Esophagus muscularis mucosa (tissue), 4 donors: ENCODE data around the gene RNASEH2A. TPM values are rescaled to one million over a fixed set of nuclear protein-coding genes. Genes with fewer than 3 reads are reported as not detected.

Experiments used
- DNase-seq: peaks from one replicate; pipeline ENCODE4 v3.0.0-alpha.2; 2017; ENCODE audit errors: extremely low spot score
- H3K27ac ChIP-seq, 4 donors: fragments of 200-600 bp; sonication (generic); replicated peaks in 1 of 4; 1 replicate in 3 of 4; 2 replicates in 1 of 4; pipeline ENCODE4 v1.5.1; 2016 to 2019; ENCODE audit warnings: mild to moderate bottlenecking in 1 of 4
- H3K27me3 ChIP-seq, 4 donors: fragments of 200-600 bp; sonication (generic); one replicate each; pipeline versions ENCODE4 v1.5.1 to v1.6.0; 2016 to 2019
- H3K36me3 ChIP-seq, 4 donors: fragments of 200-600 bp; sonication (generic); one replicate each; pipeline ENCODE4 v1.5.1; 2016 to 2019
- H3K4me1 ChIP-seq, 4 donors: fragments of 200-600 bp; sonication (generic); one replicate each; pipeline ENCODE4 v1.5.1; 2016 to 2019
- H3K4me3 ChIP-seq, 4 donors: fragments of 200-600 bp; sonication (generic); 1 replicate in 2 of 4; 2 replicates in 2 of 4; pipeline ENCODE4 v1.5.1; 2016 to 2019; ENCODE audit warnings: mild to moderate bottlenecking in 4 of 4, moderate library complexity in 1 of 4
- H3K9me3 ChIP-seq, 4 donors: fragments of 200-600 bp; sonication (generic); 1 replicate in 3 of 4; 2 replicates in 1 of 4; pipeline ENCODE4 v1.5.1; 2016 to 2019
- EP300 ChIP-seq: sonication (generic); formaldehyde crosslinking; IDR thresholded peaks from one replicate; pipeline ENCODE4 v1.6.1; 2017; ENCODE audit warnings: antibody characterized with exemption
- POLR2A ChIP-seq: fragments of 450-650 bp; IDR thresholded peaks from one replicate; pipeline ENCODE4 v1.6.1; 2017; ENCODE audit warnings: antibody characterized with exemption, moderate library complexity, mild to moderate bottlenecking, low read depth
- POLR2AphosphoS5 ChIP-seq, 2 donors: sonication (generic); formaldehyde crosslinking; IDR thresholded peaks; one replicate each; pipeline ENCODE4 v1.6.1; 2017; ENCODE audit warnings: antibody characterized with exemption in 2 of 2
- WGBS: methylation state at CpG from one replicate; pipeline ENCODE4 v1.1.5; 2018; 5-methylcytosine and 5-hydroxymethylcytosine counted together
- intact Hi-C: fragments of 100-400 bp; cut with DNase I; formaldehyde crosslinking; loops from one replicate; pipeline ENCODE4 v1.15.1; 2023
- total RNA-seq, 4 donors: library from RNA; depleted of rRNA; stranded (reverse); fragments of >200 nt; gene quantifications; one replicate each; pipeline versions ENCODE4 v1.1.0 to v1.2.1, GENCODE V29; 2016
- TF ChIP-seq, protein P1 (sequence below), 3 experiments: fragments of 200-600 bp in 2 of 3; fragments of 450-650 bp in 1 of 3; sonication (generic) in 2 of 3; IDR thresholded peaks; one replicate each; pipeline ENCODE4 v1.5.1; 2017 to 2019; ENCODE audit warnings: antibody characterized with exemption in 3 of 3, mild to moderate bottlenecking in 2 of 3, moderate library complexity in 1 of 3

Gene RNASEH2A
- total RNA-seq, 4 donors from 2014 or later, result 2.7 to 6.6 (median 4.2) TPM

DNA sequence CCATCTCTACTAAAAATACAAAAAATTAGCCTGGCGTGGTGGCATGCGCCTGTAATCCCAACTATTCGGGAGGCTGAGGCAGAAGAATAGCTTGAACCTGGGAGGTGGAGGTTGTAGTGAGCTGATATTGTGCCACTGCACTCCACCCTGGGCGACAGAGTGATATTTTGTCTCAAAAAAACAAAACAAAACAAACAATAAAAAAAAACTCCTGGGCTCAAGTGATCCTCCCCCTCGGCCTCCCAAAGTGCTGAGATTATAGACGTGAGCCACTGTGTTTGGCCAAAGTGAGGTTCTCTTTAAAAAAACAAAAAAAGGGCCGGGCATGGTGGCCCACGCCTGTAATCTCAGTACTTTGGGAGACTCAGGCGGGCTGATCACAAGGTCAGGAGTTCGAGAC, 18.9 kb upstream of the RNASEH2A start:
- Histone ChIP-seq H3K36me3 (peaks cover 0 to 4% (median 0%) of the 10 kb centered on the region in 4 donors), H3K27ac (peak overlapping the region; percentile 97 to 99 (median 99)), H3K4me1 (peaks cover 54 to 81% (median 75%) of the 10 kb centered on the region in 4 donors), H3K9me3 (peaks cover 0 to 3% (median 0%) of the 10 kb centered on the region in 4 donors), H3K4me3 (no peak overlapping the region), H3K27me3 (no peaks in the 10 kb centered on the region)
- WGBS, result 75% methylated on average over 10 of the region's 10 CpGs
- no peak for DNase-seq
- TF ChIP-seq EP300 (no peak), POLR2AphosphoS5 (IDR thresholded peaks at IDR 0.05) (no peak), POLR2A (no peak)
- TF ChIP-seq, protein P1, sequence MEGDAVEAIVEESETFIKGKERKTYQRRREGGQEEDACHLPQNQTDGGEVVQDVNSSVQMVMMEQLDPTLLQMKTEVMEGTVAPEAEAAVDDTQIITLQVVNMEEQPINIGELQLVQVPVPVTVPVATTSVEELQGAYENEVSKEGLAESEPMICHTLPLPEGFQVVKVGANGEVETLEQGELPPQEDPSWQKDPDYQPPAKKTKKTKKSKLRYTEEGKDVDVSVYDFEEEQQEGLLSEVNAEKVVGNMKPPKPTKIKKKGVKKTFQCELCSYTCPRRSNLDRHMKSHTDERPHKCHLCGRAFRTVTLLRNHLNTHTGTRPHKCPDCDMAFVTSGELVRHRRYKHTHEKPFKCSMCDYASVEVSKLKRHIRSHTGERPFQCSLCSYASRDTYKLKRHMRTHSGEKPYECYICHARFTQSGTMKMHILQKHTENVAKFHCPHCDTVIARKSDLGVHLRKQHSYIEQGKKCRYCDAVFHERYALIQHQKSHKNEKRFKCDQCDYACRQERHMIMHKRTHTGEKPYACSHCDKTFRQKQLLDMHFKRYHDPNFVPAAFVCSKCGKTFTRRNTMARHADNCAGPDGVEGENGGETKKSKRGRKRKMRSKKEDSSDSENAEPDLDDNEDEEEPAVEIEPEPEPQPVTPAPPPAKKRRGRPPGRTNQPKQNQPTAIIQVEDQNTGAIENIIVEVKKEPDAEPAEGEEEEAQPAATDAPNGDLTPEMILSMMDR (IDR thresholded peaks at IDR 0.05), result no peak
- intact Hi-C loops, result no loop called here

- intact Hi-C loops, result no loop called here
- 35% methylated on average over 4 of the region's 4 CpGs for WGBS
- Histone ChIP-seq H3K9me3 (peaks cover 0 to 3% (median 0%) of the 10 kb centered on the region in 4 donors), H3K36me3 (peaks cover 0 to 10% (median 0%) of the 10 kb centered on the region in 4 donors), H3K27me3 (no peaks in the 10 kb centered on the region), H3K4me1 (peaks cover 49 to 74% (median 69%) of the 10 kb centered on the region in 4 donors), H3K27ac (peak overlapping the region; percentile 97 to 99 (median 99)), H3K4me3 (peak overlapping the region; percentile 87 to 97 (median 90))
- TF ChIP-seq POLR2A (no peak), EP300 (no peak), POLR2AphosphoS5 (IDR thresholded peaks at IDR 0.05) (no peak)
- TF ChIP-seq, protein P1 (IDR thresholded peaks at IDR 0.05), result no peak
- no peak for DNase-seq
These were observed 18.2 kb upstream of the RNASEH2A start for GRCh38 chr19:12788042-12788681.

- no peak for DNase-seq
- intact Hi-C loops, result no loop called here
- Histone ChIP-seq H3K27ac (peak overlapping the region; percentile 97 to 99 (median 99)), H3K36me3 (peaks cover 0 to 10% (median 0%) of the 10 kb centered on the region in 4 donors), H3K9me3 (peaks cover 0 to 3% (median 0%) of the 10 kb centered on the region in 4 donors), H3K27me3 (no peaks in the 10 kb centered on the region), H3K4me1 (peaks cover 44 to 69% (median 64%) of the 10 kb centered on the region in 4 donors), H3K4me3 (peak overlapping the region; percentile 87 to 97 (median 90))
- 0% methylated on average over 6 of the region's 12 CpGs for WGBS
- TF ChIP-seq EP300, result no peak
- peak in 1 of 2 donors; percentile 69 for TF ChIP-seq POLR2AphosphoS5 (IDR thresholded peaks at IDR 0.05)
These were observed 17.7 kb upstream of the RNASEH2A start for GRCh38 chr19:12788682-12789097.

GRCh38 chr19:12789098-12789903, 17.1 kb upstream of the RNASEH2A start:
- peak overlapping the region; percentile 97 to 99 (median 99) for H3K27ac ChIP-seq
- TF ChIP-seq, protein P1 (IDR thresholded peaks at IDR 0.05), result no peak
- TF ChIP-seq POLR2AphosphoS5 (IDR thresholded peaks at IDR 0.05) (no peak), POLR2A (no peak), EP300 (no peak)
- no peak for DNase-seq
- intact Hi-C loops, result no loop called here
- WGBS, result 0% methylated on average over 9 of the region's 46 CpGs
- H3K36me3 ChIP-seq, result peaks cover 0 to 10% (median 0%) of the 10 kb centered on the region in 4 donors
- no peaks in the 10 kb centered on the region for H3K27me3 ChIP-seq
- peaks cover 41 to 69% (median 64%) of the 10 kb centered on the region in 4 donors for H3K4me1 ChIP-seq
- H3K4me3 ChIP-seq, result peak overlapping the region; percentile 87 to 97 (median 90)
- peaks cover 0 to 3% (median 0%) of the 10 kb centered on the region in 4 donors for H3K9me3 ChIP-seq
